Left ventricle myocardium superior (tissue), 1 donor: ENCODE data around the gene TMPRSS11B. TPM values are rescaled to one million over a fixed set of nuclear protein-coding genes. Genes with fewer than 3 reads are reported as not detected.
A peak's percentile ranks its signal among the peaks of the same experiment; 100 is the strongest.
"Not testable (repeated sequence)": the region's sequence is repeated elsewhere in the genome, so short reads cannot be mapped to it uniquely, and the experiment has no call there.

Experiments
- ATAC-seq: fragments of 200-7000 bp; cut with Tn5 transposase; one replicate; pipeline ENCODE4 v1.9.1; 2020; ENCODE audit warnings: mild to moderate bottlenecking, moderate library complexity
- DNase-seq: peaks from one replicate; pipeline ENCODE4 v3.0.0-alpha.2; 2020
- intact Hi-C: fragments of 100-400 bp; cut with micrococcal nuclease; formaldehyde crosslinking; loops from one replicate; pipeline ENCODE4 v1.11.0; 2022
- total RNA-seq: library from RNA; stranded (reverse); fragmentation: NEBNext Ultra II Directional; extraction: Animal tissue kit (Norgen Biotek cat#: 25700); gene quantifications from one replicate; pipeline ENCODE4 v1.2.1, GENCODE V29; 2021
- donor health status: DM: no; HTN: yes; CAD: no; lungs with severe emphysema.

Gene TMPRSS11B
- total RNA-seq, 1 donor from 2014 or later = not detected

- intact Hi-C loops = no loop called here
- ATAC-seq (no peak), DNase-seq (no peak)
Observed at GRCh38 chr4:68240620-68241019, 4.9 kb downstream of the TMPRSS11B start.

GRCh38 chr4:68228568-68228967, 16.9 kb downstream of the TMPRSS11B start:
- ATAC-seq (no peak), DNase-seq (no peak)
- intact Hi-C loops = no loop called here

DNA sequence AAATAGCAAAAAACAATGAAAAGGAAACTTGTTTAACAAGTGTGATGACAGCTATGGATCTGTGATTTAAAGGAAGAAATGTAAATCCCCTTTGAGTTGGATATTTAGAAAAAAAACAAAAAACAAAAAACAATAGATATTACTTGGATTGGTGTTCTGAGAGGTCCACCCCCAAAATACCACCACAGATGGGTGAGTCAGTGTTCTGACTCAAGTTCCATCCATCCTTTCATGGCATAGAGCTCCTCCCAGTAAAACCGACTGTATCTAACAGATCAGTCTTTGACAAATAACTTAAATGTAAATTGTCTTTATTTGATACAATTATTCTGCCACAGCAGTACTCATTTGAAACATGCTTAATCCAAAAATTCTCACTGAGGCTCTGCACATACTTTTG, 27.4 kb downstream of the TMPRSS11B start:
- no peak for DNase-seq
- intact Hi-C loops = no loop called here
- ATAC-seq = no peak

DNA sequence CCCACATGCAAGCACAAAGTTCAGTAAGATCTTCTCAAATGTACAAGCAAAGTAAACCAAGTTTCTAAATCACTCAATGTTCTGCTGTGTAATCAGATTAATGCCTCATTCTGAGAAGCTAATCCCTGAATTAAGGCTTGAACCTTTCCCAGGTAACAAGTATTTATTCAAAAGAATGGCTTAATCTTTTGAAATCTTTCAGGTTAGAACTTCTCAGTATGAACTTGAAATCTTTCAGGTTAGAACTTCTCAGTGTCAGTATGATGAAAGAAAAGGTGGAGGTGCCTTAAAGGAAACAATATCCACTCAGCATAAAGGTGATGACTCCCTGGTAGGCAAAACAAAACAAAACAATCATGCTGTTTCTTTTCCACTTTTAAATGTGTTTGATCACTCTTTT, 29.0 kb downstream of the TMPRSS11B start:
- DNase-seq (no peak), ATAC-seq (no peak)
- intact Hi-C loops = no loop called here

DNA sequence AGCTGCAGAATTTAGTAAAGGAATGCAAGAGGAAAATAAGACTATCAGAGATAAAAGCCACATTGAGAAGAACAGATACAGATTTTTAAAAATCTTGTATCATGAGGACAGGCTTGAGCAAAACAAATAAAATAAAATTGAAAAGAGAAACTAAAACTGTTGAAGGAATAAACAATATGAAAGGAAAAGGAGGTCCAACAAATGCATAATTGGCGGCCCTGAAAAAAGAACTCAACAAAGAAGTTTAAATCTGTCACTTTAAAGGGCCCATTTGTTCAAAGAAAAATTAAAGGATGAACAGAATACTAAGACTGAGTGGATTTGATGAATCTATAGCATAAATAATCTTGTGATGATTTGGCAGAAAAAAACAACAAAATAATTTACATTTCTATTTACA, 36.5 kb downstream of the TMPRSS11B start:
- intact Hi-C loops = no loop called here
- no peak for ATAC-seq
- DNase-seq = no peak

DNA sequence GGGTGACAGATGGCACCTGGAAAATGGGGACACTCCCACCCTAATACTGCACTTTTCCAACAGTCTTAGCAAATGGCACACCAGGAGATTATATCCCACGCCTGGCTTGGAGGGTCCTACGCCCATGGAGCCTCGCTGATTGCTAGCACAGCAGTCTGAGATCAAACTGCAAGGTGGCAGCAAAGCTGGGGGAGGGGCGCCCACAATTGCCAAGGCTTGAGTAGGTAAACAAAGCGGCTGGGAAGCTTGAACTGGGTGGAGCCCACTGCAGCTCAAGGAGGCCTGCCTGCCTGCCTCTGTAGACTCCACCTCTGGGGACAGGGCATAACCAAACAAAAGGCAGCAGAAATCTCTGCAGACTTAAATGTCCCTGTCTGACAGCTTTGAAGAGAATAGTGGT, 51.2 kb downstream of the TMPRSS11B start:
- DNase-seq, intact Hi-C loops, ATAC-seq: not testable (repeated sequence)

- intact Hi-C loops = no loop called here
- no peak for ATAC-seq
- no peak for DNase-seq
Observed at GRCh38 chr4:68193194-68193593, 52.3 kb downstream of the TMPRSS11B start.

DNA sequence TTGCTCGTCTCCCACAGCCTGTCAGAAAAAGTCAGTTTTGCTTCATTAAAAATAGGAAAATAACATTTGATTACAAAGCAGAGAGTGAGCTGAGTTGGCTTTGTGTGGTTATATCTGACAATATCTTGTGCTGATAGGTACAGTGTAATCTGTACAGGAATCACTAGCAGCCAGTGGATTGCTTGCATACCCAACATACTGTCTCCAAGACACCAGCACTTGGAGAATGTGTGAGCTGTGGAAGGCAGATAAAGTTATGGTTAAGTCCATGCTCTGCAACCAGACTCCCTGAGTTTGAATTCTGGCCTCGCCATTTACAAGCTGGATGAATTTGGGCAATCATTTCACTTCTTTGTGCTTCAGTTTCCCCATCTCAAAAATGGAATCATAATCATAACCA, 58.3 kb downstream of the TMPRSS11B start:
- intact Hi-C loops = no loop called here
- DNase-seq (no peak), ATAC-seq (no peak)

- intact Hi-C loops = no loop called here
- ATAC-seq (no peak), DNase-seq (no peak)
Observed at GRCh38 chr4:68184923-68185322, 60.6 kb downstream of the TMPRSS11B start.

DNA sequence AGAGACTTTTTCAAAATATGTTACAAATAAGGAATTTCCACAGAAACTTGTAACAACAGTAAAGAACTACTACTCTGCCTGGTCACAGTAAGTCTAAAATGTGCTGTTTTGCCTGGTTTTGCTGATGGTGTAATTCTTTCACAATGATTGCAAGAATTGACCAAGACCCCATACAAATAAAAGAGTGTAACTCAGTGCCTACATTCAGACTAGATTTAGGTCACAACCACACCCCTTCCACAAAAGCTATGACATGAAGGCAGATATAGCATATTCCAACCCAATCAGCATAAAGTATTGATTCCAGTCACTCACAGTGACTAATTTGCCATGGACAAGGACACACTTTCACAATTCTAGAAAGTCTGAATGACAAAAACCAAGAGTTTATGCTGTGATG, 62.1 kb downstream of the TMPRSS11B start:
- intact Hi-C loops = no loop called here
- no peak for ATAC-seq

GRCh38 chr4:68182382-68182820, 63.1 kb downstream of the TMPRSS11B start:
- intact Hi-C loops = no loop called here
- peak; percentile 25 for DNase-seq
- ATAC-seq = no peak

More for the DNA sequence above, 62.1 kb downstream of the TMPRSS11B start:
- DNase-seq = no peak

DNA sequence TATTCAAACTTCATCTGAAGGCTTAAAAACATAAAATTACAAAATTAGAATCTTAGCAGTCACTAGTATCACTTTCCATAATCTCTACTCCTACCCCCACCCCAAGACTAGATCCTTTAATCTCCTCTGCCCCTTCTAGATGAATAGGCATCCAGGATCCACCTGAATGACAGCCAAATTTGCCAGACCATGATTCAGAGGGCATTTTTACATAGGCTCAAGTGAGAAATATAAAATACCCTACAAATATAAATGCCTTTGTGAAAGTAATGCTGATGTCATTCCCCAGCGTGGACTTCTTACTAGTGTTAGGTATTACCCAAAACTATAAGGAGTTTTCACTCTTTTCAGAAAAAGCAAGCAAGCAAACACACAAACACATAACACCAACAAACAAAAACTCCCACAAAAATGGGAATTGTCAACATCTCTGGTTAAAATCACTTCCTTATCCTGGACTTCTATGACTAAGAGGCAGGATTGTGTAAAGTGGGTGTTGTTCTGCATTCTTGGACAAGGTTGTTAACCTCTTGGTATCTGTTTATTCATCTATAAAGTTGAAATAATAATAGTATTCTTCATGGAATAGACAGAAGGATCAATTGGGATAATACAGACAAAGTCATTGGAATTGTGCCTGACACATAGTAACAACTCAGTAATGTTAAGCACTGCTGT, 64.5 kb downstream of the TMPRSS11B start:
- intact Hi-C loops = no loop called here
- ATAC-seq (no peak), DNase-seq (no peak)

- ATAC-seq (no peak), DNase-seq (no peak)
- intact Hi-C loops = no loop called here
Observed at GRCh38 chr4:68176904-68177303, 68.6 kb downstream of the TMPRSS11B start.

Other genes with a start within 250 kb of the TMPRSS11B start
- not detected for gene TMPRSS11F, start 115.8 kb downstream of the TMPRSS11B start, total RNA-seq
- 57.1 TPM for gene YTHDC1, start 104.4 kb upstream of the TMPRSS11B start, total RNA-seq
- gene TMPRSS11E, start 201.8 kb upstream of the TMPRSS11B start, total RNA-seq = not detected